ENCODE measurements around the gene LCN15. TPM values are rescaled to one million over a fixed set of nuclear protein-coding genes. Genes with fewer than 3 reads are reported as not detected.

LCN15 gene
- total and polyA plus RNA-seq, 2 of the 13 experiments (the other 11 are each of a cell fraction or from before 2014, with no cell fraction given), result 1.3 to 53.7 TPM

- no peak; a peak in 1 of 4 replicates for TF ChIP-seq POLR2A (IDR thresholded peaks at IDR 0.05; ENCODE audit: insufficient read depth in 1 of 2, low read depth in 2 of 2, low read length in 2 of 2)
- no peak for TF ChIP-seq ATRX (CRISPR knock-in tag; IDR thresholded peaks at IDR 0.05; ENCODE audit: borderline replicate concordance)
- TF ChIP-seq IKZF4 (CRISPR knock-in tag; IDR thresholded peaks at IDR 0.05; ENCODE audit: borderline replicate concordance, low read depth, not compliant biosample characterization), result no peak
- no peak for TF ChIP-seq ZNF138 (CRISPR knock-in tag; IDR thresholded peaks at IDR 0.05; ENCODE audit: low read depth)
- TF ChIP-seq ETV5 (CRISPR knock-in tag; IDR thresholded peaks at IDR 0.05; ENCODE audit: borderline replicate concordance), result no peak
- TF ChIP-seq PTBP1 (IDR thresholded peaks at IDR 0.05; ENCODE audit: low read depth, low read length, poor library complexity, severe bottlenecking), result no peak
- TF ChIP-seq NFATC3 (CRISPR knock-in tag; IDR thresholded peaks at IDR 0.05), result no peak
- TF ChIP-seq TEF (CRISPR knock-in tag; IDR thresholded peaks at IDR 0.05), result 0 out of 2 replicates have a peak, but pooled peaks have one; percentile 23
- TF ChIP-seq ZBTB40 (IDR thresholded peaks at IDR 0.05), result no peak
- no peak for TF ChIP-seq ZBTB40 (CRISPR knock-in tag; IDR thresholded peaks at IDR 0.05)
- TF ChIP-seq ZNF362 (CRISPR knock-in tag; IDR thresholded peaks at IDR 0.05; ENCODE audit: borderline replicate concordance), result no peak
- TF ChIP-seq HOXA3 (CRISPR knock-in tag; IDR thresholded peaks at IDR 0.05), result no peak
- TF ChIP-seq AFF4 (CRISPR knock-in tag; IDR thresholded peaks at IDR 0.05), result peak; percentile 80
- TF ChIP-seq NKX3-1 (CRISPR knock-in tag; IDR thresholded peaks at IDR 0.05), result 0 out of 2 replicates have a peak, but pooled peaks have one; percentile 25
Observed at GRCh38 chr9:136799854-136800657, 35.7 kb upstream of the LCN15 start (continued).
